Breast epithelium (tissue), 3 donors: ENCODE results near the gene VEZT.

Experiments
- CTCF ChIP-seq, 3 donors: fragments of 450-650 bp; IDR thresholded peaks; one replicate each; pipeline ENCODE4 v1.5.1; 2016 to 2017; ENCODE audit warnings: antibody characterized with exemption in 3 of 3, mild to moderate bottlenecking in 3 of 3, moderate library complexity in 3 of 3
- POLR2A ChIP-seq: fragments of 450-650 bp; IDR thresholded peaks from one replicate; pipeline ENCODE4 v1.6.1; 2016; ENCODE audit warnings: antibody characterized with exemption, mild to moderate bottlenecking, moderate library complexity
- POLR2AphosphoS5 ChIP-seq, 3 donors: sonication (generic); formaldehyde crosslinking; IDR thresholded peaks; one replicate each; pipeline ENCODE4 v1.6.1; 2017; ENCODE audit warnings: antibody characterized with exemption in 3 of 3

- no peak for TF ChIP-seq CTCF (IDR thresholded peaks at IDR 0.05)
- no peak for TF ChIP-seq POLR2A
- TF ChIP-seq POLR2AphosphoS5 (IDR thresholded peaks at IDR 0.05): no peak
These were observed 41.2 kb downstream of the VEZT start for GRCh38 chr12:95258803-95259202.
